Skeletal muscle tissue (tissue), 4 donors: ENCODE results near the gene H1-8. TPM values are rescaled to one million over a fixed set of nuclear protein-coding genes. Genes with fewer than 3 reads are reported as not detected.

Experiments used
- H3K27ac ChIP-seq: one replicate; pipeline ENCODE4 v1.7.0; 2013; ENCODE audit warnings: mild to moderate bottlenecking, low read depth, low read length, inconsistent platforms
- H3K27me3 ChIP-seq, 3 donors: one replicate each; pipeline ENCODE4 v1.7.0; 2013; ENCODE audit warnings: low read length in 3 of 3; ENCODE audit not compliant: control insufficient read depth in 3 of 3, insufficient read depth in 3 of 3
- H3K36me3 ChIP-seq, 3 donors: one replicate each; pipeline ENCODE4 v1.7.0; 2013; ENCODE audit warnings: low read length in 3 of 3; ENCODE audit not compliant: control insufficient read depth in 3 of 3, insufficient read depth in 3 of 3
- H3K4me1 ChIP-seq, 3 donors: one replicate each; pipeline ENCODE4 v1.7.0; 2013; ENCODE audit warnings: low read length in 3 of 3, mild to moderate bottlenecking in 3 of 3; ENCODE audit not compliant: control insufficient read depth in 3 of 3, insufficient read depth in 3 of 3
- H3K4me3 ChIP-seq, 3 donors: one replicate each; pipeline ENCODE4 v1.7.0; 2013; ENCODE audit warnings: low read length in 3 of 3
- H3K9ac ChIP-seq, 3 donors: one replicate each; pipeline ENCODE4 v1.7.0; 2013; ENCODE audit warnings: low read length in 3 of 3, mild to moderate bottlenecking in 3 of 3, moderate library complexity in 2 of 3, low read depth in 1 of 3
- H3K9me3 ChIP-seq, 3 donors: one replicate each; pipeline ENCODE4 v1.7.0; 2013; ENCODE audit warnings: low read length in 3 of 3; ENCODE audit not compliant: control insufficient read depth in 3 of 3
- total RNA-seq: library from RNA; depleted of rRNA; stranded (reverse); fragments of >200 nt; gene quantifications from one replicate; pipeline ENCODE4 v1.2.3, GENCODE V29; 2014
- donor health status: Osteomylitis.

H1-8 gene
- total RNA-seq, 1 donor from 2014 or later, result not detected

DNA sequence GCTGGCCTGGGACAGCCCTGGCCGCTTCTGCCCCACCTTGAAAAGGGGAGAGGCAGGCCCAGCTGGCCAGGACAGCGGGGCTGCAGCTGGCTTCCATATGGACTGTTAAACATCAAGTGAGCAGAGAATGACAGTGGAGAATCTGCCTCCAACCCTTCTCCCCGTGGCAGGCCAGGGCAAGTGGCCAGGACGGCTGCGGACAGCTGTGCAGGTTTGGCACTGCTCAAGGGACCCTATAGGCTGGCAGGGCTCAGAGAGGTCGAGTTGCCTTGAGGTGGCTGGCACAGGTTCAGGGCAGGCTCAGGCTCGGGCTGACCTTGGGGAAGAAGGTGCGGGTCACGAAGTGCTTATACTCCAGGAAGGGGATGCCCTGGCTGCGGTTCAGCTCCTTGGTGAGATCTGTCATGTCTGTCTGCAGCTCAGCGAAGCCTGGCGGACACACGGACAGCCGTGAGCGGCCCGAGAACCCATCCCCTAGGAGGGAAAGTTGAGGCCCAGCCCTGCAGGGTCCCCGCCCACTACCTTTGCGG is 24.3 kb downstream of the H1-8 start:
- peaks cover 17 to 58% (median 44%) of the 10 kb centered on the region in 3 donors for H3K36me3 ChIP-seq
- H3K4me3 ChIP-seq, result no peak overlapping the region
- H3K9me3 ChIP-seq, result no peaks in the 10 kb centered on the region
- no peak overlapping the region for H3K9ac ChIP-seq
- H3K4me1 ChIP-seq, result peaks cover 19 to 37% (median 29%) of the 10 kb centered on the region in 3 donors
- no peak overlapping the region for H3K27ac ChIP-seq
- no peaks in the 10 kb centered on the region for H3K27me3 ChIP-seq

DNA sequence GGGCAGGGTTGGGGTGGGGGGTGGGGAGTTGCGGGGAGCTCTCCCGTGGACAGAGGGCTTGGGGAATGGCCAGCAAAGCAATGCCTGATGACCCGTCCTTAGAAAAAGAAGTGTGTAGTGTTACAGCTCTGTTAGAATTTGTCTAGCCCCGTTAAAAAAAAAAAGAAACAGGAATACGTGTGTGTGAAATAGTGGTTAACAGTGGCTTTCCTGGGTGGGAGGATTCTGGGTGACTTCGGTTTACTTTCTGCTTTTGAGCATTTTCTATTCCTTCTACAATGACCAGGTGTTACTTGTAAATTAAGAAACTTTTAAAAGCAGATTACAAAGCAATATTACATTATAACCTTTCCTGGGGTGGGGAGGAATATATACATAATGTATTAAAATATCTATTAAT is 25.0 kb downstream of the H1-8 start:
- Histone ChIP-seq H3K9ac (no peak overlapping the region), H3K4me1 (peaks cover 19 to 34% (median 29%) of the 10 kb centered on the region in 3 donors), H3K9me3 (no peaks in the 10 kb centered on the region), H3K36me3 (peaks cover 17 to 58% (median 41%) of the 10 kb centered on the region in 3 donors), H3K4me3 (no peak overlapping the region), H3K27me3 (no peaks in the 10 kb centered on the region), H3K27ac (no peak overlapping the region)

DNA sequence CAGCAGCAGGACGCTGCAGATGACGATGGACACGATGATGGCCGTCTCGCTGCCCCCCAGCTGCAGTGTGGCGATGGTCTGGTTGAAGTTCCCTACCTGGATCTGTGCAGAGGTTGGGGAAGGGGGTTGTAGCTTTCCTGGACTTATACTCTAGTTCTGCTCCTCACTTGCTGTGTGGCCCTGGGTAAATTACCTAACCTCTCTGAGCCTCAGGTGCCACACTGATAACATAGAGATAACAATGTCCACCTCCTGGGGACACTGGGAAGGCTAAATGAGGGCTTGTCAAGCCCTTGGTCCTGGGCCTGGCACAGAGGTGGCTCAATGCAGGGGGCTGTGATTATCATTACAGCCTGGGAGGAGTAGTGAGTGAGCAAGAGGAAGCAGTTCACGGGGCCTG is 26.9 kb downstream of the H1-8 start:
- Histone ChIP-seq H3K36me3 (peaks cover 26 to 62% (median 47%) of the 10 kb centered on the region in 3 donors), H3K9ac (no peak overlapping the region), H3K27ac (no peak overlapping the region), H3K4me3 (no peak overlapping the region), H3K9me3 (no peaks in the 10 kb centered on the region), H3K27me3 (no peaks in the 10 kb centered on the region), H3K4me1 (peaks cover 8 to 22% (median 18%) of the 10 kb centered on the region in 3 donors)

- H3K27me3 ChIP-seq, result no peaks in the 10 kb centered on the region
- no peaks in the 10 kb centered on the region for H3K9me3 ChIP-seq
- H3K27ac ChIP-seq, result no peak overlapping the region
- H3K36me3 ChIP-seq, result peaks cover 21 to 52% (median 37%) of the 10 kb centered on the region in 3 donors
- no peak overlapping the region for H3K4me3 ChIP-seq
- H3K9ac ChIP-seq, result no peak overlapping the region
- peaks cover 10 to 13% (median 10%) of the 10 kb centered on the region in 3 donors for H3K4me1 ChIP-seq
Measured at GRCh38 chr3:129571605-129572547, 28.9 kb downstream of the H1-8 start.

- no peak overlapping the region for H3K4me3 ChIP-seq
- H3K36me3 ChIP-seq, result peaks cover 15 to 46% (median 34%) of the 10 kb centered on the region in 3 donors
- peaks cover 6 to 11% (median 6%) of the 10 kb centered on the region in 3 donors for H3K4me1 ChIP-seq
- H3K9ac ChIP-seq, result no peak overlapping the region
- no peaks in the 10 kb centered on the region for H3K27me3 ChIP-seq
- no peak overlapping the region for H3K27ac ChIP-seq
- no peaks in the 10 kb centered on the region for H3K9me3 ChIP-seq
Measured at GRCh38 chr3:129572603-129573002, 29.6 kb downstream of the H1-8 start.

- no peaks in the 10 kb centered on the region for H3K27me3 ChIP-seq
- H3K9me3 ChIP-seq, result no peaks in the 10 kb centered on the region
- H3K4me1 ChIP-seq, result peaks cover 13 to 19% (median 14%) of the 10 kb centered on the region in 3 donors
- H3K27ac ChIP-seq, result no peak overlapping the region
- no peak overlapping the region for H3K4me3 ChIP-seq
- H3K36me3 ChIP-seq, result peaks cover 15 to 50% (median 35%) of the 10 kb centered on the region in 3 donors
- no peak overlapping the region for H3K9ac ChIP-seq
Measured at GRCh38 chr3:129573493-129573892, 30.5 kb downstream of the H1-8 start.

DNA sequence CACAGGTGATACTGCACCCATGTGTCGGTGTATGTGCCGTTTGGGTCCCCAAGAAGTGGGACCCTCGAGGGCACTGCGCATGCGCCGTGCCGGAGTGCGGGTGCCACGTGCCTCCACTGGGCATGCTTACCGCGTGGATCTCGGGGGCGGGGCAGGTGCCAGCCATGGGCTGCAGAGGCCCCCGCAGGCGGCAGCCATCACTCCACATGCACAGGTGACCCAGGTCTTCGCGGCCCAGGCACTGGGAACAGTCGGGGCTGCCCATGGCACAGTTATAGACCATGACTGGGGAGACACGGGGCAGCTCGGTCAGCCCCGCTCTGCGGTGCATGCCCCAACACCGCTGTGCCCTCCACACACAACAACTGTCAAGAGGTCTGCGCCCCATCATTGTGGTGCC is 31.2 kb downstream of the H1-8 start:
- no peak overlapping the region for H3K27ac ChIP-seq
- H3K4me1 ChIP-seq, result peaks cover 17 to 24% (median 18%) of the 10 kb centered on the region in 3 donors
- H3K9me3 ChIP-seq, result no peaks in the 10 kb centered on the region
- no peak overlapping the region for H3K4me3 ChIP-seq
- peaks cover 15 to 51% (median 35%) of the 10 kb centered on the region in 3 donors for H3K36me3 ChIP-seq
- H3K27me3 ChIP-seq, result no peaks in the 10 kb centered on the region
- H3K9ac ChIP-seq, result no peak overlapping the region

- H3K9me3 ChIP-seq, result no peaks in the 10 kb centered on the region
- H3K27ac ChIP-seq, result no peak overlapping the region
- peaks cover 17 to 33% (median 24%) of the 10 kb centered on the region in 3 donors for H3K4me1 ChIP-seq
- no peaks in the 10 kb centered on the region for H3K27me3 ChIP-seq
- H3K9ac ChIP-seq, result no peak overlapping the region
- H3K36me3 ChIP-seq, result peaks cover 9 to 48% (median 27%) of the 10 kb centered on the region in 3 donors
- H3K4me3 ChIP-seq, result no peak overlapping the region
Measured at GRCh38 chr3:129575233-129575996, 32.4 kb downstream of the H1-8 start.

DNA sequence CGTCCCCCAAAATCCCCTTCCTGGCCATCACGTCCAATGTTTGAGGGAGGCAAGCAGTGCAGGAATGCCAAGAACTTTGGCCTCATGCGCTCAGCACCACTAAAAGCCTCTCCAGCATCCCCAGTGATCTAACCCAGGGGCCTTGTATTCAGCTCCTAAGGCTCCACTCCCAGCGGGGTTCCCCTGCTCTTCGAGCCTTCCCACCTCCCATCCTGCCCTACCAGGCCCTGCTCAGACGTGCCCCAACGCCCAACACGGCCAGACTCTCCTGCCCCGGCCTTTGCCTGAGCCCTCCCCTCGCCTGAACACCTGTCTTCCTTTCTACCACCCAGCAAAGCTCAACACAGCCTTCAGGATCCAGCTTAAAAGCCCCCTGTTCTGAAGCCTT is 33.0 kb downstream of the H1-8 start:
- Histone ChIP-seq H3K36me3 (peaks cover 9 to 48% (median 31%) of the 10 kb centered on the region in 3 donors), H3K9me3 (no peaks in the 10 kb centered on the region), H3K9ac (no peak overlapping the region), H3K27ac (peak overlapping the region; percentile 60), H3K4me1 (peaks cover 17 to 33% (median 26%) of the 10 kb centered on the region in 3 donors), H3K27me3 (no peaks in the 10 kb centered on the region), H3K4me3 (no peak overlapping the region)
